Neuronal stem cell (in vitro differentiated cells): ENCODE measurements around the gene PARVA.

Experiments
- DNase-seq: peaks from one replicate; pipeline ENCODE4 v3.0.0-alpha.2; 2013; ENCODE audit warnings: low spot score
- H2AFZ ChIP-seq: one replicate; pipeline ENCODE4 v1.6.1; 2013; ENCODE audit warnings: mild to moderate bottlenecking, low read length, inconsistent platforms
- H2AK5ac ChIP-seq: 2 replicates; pipeline ENCODE4 v1.6.1; 2013; ENCODE audit warnings: low read depth, mild to moderate bottlenecking, inconsistent platforms, low read length, moderate library complexity, mixed read lengths
- H2BK120ac ChIP-seq: 2 replicates; pipeline ENCODE4 v1.6.1; 2013; ENCODE audit warnings: low read depth, mild to moderate bottlenecking, inconsistent platforms, low read length, moderate library complexity, mixed read lengths
- H2BK12ac ChIP-seq: one replicate; pipeline ENCODE4 v1.6.1; 2013; ENCODE audit warnings: low read length, inconsistent platforms
- H2BK15ac ChIP-seq: 2 replicates; pipeline ENCODE4 v1.6.1; 2013; ENCODE audit warnings: mild to moderate bottlenecking, low read length, inconsistent platforms, mixed read lengths
- H2BK5ac ChIP-seq: one replicate; pipeline ENCODE4 v1.6.1; 2013; ENCODE audit warnings: inconsistent platforms, mild to moderate bottlenecking, low read length, moderate library complexity
- H3K14ac ChIP-seq: one replicate; pipeline ENCODE4 v1.6.1; 2013; ENCODE audit warnings: low read length, inconsistent platforms
- H3K18ac ChIP-seq: 2 replicates; pipeline ENCODE4 v1.6.1; 2013; ENCODE audit warnings: low read length, inconsistent platforms
- H3K23ac ChIP-seq: 2 replicates; pipeline ENCODE4 v1.6.1; 2013; ENCODE audit warnings: low read depth, mild to moderate bottlenecking, mixed read lengths, low read length, inconsistent platforms; ENCODE audit not compliant: poor library complexity
- H3K27ac ChIP-seq: replicated peaks from 3 replicates; pipeline ENCODE4 v1.5.1; 2013; ENCODE audit warnings: low read length, inconsistent platforms
- H3K27me3 ChIP-seq, 3 experiments: 2 replicates each; pipeline ENCODE4 v1.6.1; 2013; ENCODE audit warnings: low read length in 3 of 3, mild to moderate bottlenecking in 2 of 3, inconsistent platforms in 1 of 3, low read depth in 1 of 3, mixed read lengths in 1 of 3, moderate library complexity in 1 of 3; ENCODE audit not compliant: control insufficient read depth in 3 of 3, insufficient read depth in 3 of 3
- H3K36me3 ChIP-seq, 2 donors: replicated peaks in 1 of 2; 2 replicates each; pipeline ENCODE4 v1.6.1; 2013; ENCODE audit warnings: low read length in 2 of 2; ENCODE audit not compliant: control insufficient read depth in 2 of 2, insufficient read depth in 2 of 2
- H3K4ac ChIP-seq: 2 replicates; pipeline ENCODE4 v1.6.1; 2013; ENCODE audit warnings: inconsistent platforms, mild to moderate bottlenecking, low read length, moderate library complexity
- H3K4me1 ChIP-seq, 2 donors: 1 replicate in 1 of 2; 2 replicates in 1 of 2; pipeline ENCODE4 v1.6.1; 2013; ENCODE audit warnings: low read length in 2 of 2, low read depth in 1 of 2; ENCODE audit not compliant: control insufficient read depth in 2 of 2, insufficient read depth in 1 of 2
- H3K4me2 ChIP-seq: one replicate; pipeline ENCODE4 v1.6.1; 2013; ENCODE audit warnings: mild to moderate bottlenecking, low read length, inconsistent platforms; ENCODE audit not compliant: insufficient read depth, poor library complexity, severe bottlenecking
- H3K4me3 ChIP-seq, 2 donors: 2 replicates each; pipeline ENCODE4 v1.5.1; 2013; ENCODE audit warnings: low read length in 2 of 2, mild to moderate bottlenecking in 2 of 2, inconsistent platforms in 1 of 2, moderate library complexity in 1 of 2
- H3K79me1 ChIP-seq: one replicate; pipeline ENCODE4 v1.6.1; 2013; ENCODE audit warnings: low read depth, mild to moderate bottlenecking, inconsistent platforms, low read length, moderate library complexity
- H3K9ac ChIP-seq: one replicate; pipeline ENCODE4 v1.6.1; 2013; ENCODE audit warnings: mild to moderate bottlenecking, low read depth, low read length, inconsistent platforms; ENCODE audit not compliant: poor library complexity
- H3K9me3 ChIP-seq, 2 donors: replicated peaks in 1 of 2; 2 replicates each; pipeline versions ENCODE3 to v1.6.1; 2013; ENCODE audit warnings: low read length in 2 of 2, mild to moderate bottlenecking in 2 of 2, inconsistent platforms in 1 of 2, low read depth in 1 of 2, mixed read lengths in 1 of 2, moderate library complexity in 1 of 2; ENCODE audit not compliant: control insufficient read depth in 2 of 2, insufficient read depth in 1 of 2
- H4K8ac ChIP-seq: one replicate; pipeline ENCODE4 v1.6.1; 2013; ENCODE audit warnings: low read depth, mild to moderate bottlenecking, inconsistent platforms, low read length, moderate library complexity
- H4K91ac ChIP-seq: one replicate; pipeline ENCODE4 v1.6.1; 2013; ENCODE audit warnings: low read length, low read depth, mild to moderate bottlenecking, inconsistent platforms; ENCODE audit not compliant: poor library complexity
- WGBS, 2 donors: extraction: QIAGEN DNeasy Blood & Tissue Kit; methylation state at CpG; one replicate each; pipeline ENCODE4 v1.1.7; 2013; ENCODE audit warnings: missing lambda C conversion rate in 2 of 2, mixed read lengths in 1 of 2; ENCODE audit not compliant: insufficient read length in 2 of 2, insufficient replicate concordance in 1 of 2; ENCODE audit errors: extremely low coverage in 2 of 2; 5-methylcytosine and 5-hydroxymethylcytosine counted together

Gene PARVA

GRCh38 chr11:12465332-12465731, 88.0 kb downstream of the PARVA start:
- Histone ChIP-seq H2AK5ac (no peak overlapping the region), H2BK12ac (no peak overlapping the region), H3K4me1 (peaks cover 0 to 4% of the 10 kb centered on the region in 2 donors), H3K23ac (no peak overlapping the region), H3K27ac (no peak overlapping the region), H2BK120ac (no peak overlapping the region), H4K91ac (no peak overlapping the region), H3K9ac (no peak overlapping the region), H3K4me2 (no peak overlapping the region), H2AFZ (no peak overlapping the region), H3K27me3 (no peaks in the 10 kb centered on the region), H2BK15ac (no peak overlapping the region), H3K79me1 (no peaks in the 10 kb centered on the region), H2BK5ac (no peak overlapping the region), H3K18ac (no peak overlapping the region), H3K4me3 (no peak overlapping the region), H3K36me3 (no peaks in the 10 kb centered on the region), H3K14ac (no peak overlapping the region), H4K8ac (no peak overlapping the region), H3K9me3 (peaks cover 2 to 3% of the 10 kb centered on the region in 2 donors), H3K4ac (no peak overlapping the region)
- WGBS, 2 donors, result no CpG with 5 or more reads among the region's 2 CpGs
- DNase-seq, result no peak

GRCh38 chr11:12467610-12468009, 90.2 kb downstream of the PARVA start:
- H2BK12ac ChIP-seq, result no peak overlapping the region
- H2BK5ac ChIP-seq, result no peak overlapping the region
- H3K18ac ChIP-seq, result no peak overlapping the region
- H3K36me3 ChIP-seq, result no peaks in the 10 kb centered on the region
- H3K9me3 ChIP-seq, result peaks cover 3 to 5% of the 10 kb centered on the region in 2 donors
- no peak overlapping the region for H3K4me2 ChIP-seq
- no peak overlapping the region for H3K4ac ChIP-seq
- H3K79me1 ChIP-seq, result no peaks in the 10 kb centered on the region
- no peak overlapping the region for H4K91ac ChIP-seq
- H2AFZ ChIP-seq, result no peak overlapping the region
- H3K14ac ChIP-seq, result no peak overlapping the region
- no peak overlapping the region for H2BK15ac ChIP-seq
- no peak overlapping the region for H3K9ac ChIP-seq
- H3K4me1 ChIP-seq, result peaks cover under 1 to 4% of the 10 kb centered on the region in 2 donors
- H4K8ac ChIP-seq, result no peak overlapping the region
- no peak overlapping the region for H3K27ac ChIP-seq
- no peaks in the 10 kb centered on the region for H3K27me3 ChIP-seq
- no peak for DNase-seq
- no peak overlapping the region for H3K23ac ChIP-seq
- no peak overlapping the region for H2AK5ac ChIP-seq
- H3K4me3 ChIP-seq, result no peak overlapping the region
- WGBS, 2 donors, result no CpG with 5 or more reads among the region's 2 CpGs
- no peak overlapping the region for H2BK120ac ChIP-seq

- Histone ChIP-seq H3K4ac (no peak overlapping the region), H2BK12ac (no peak overlapping the region), H2BK15ac (no peak overlapping the region), H3K9me3 (peaks cover 2 to 3% of the 10 kb centered on the region in 2 donors), H3K4me3 (no peak overlapping the region), H3K23ac (no peak overlapping the region), H2BK120ac (no peak overlapping the region), H3K27me3 (no peaks in the 10 kb centered on the region), H3K4me1 (peaks cover 2 to 18% of the 10 kb centered on the region in 2 donors), H2BK5ac (no peak overlapping the region), H3K79me1 (no peaks in the 10 kb centered on the region), H4K91ac (no peak overlapping the region), H3K14ac (no peak overlapping the region), H3K18ac (no peak overlapping the region), H3K27ac (no peak overlapping the region), H3K4me2 (no peak overlapping the region), H3K36me3 (no peaks in the 10 kb centered on the region), H2AFZ (no peak overlapping the region), H2AK5ac (no peak overlapping the region), H3K9ac (no peak overlapping the region), H4K8ac (no peak overlapping the region)
- DNase-seq, result no peak
- WGBS, 2 donors, result no CpG with 5 or more reads among the region's 3 CpGs
Observed at GRCh38 chr11:12469451-12469850, 92.1 kb downstream of the PARVA start.

GRCh38 chr11:12470236-12470635, 92.9 kb downstream of the PARVA start:
- H2BK120ac ChIP-seq, result no peak overlapping the region
- H3K23ac ChIP-seq, result no peak overlapping the region
- no peak overlapping the region for H4K91ac ChIP-seq
- WGBS, 2 donors, result no CpG with 5 or more reads among the region's 2 CpGs
- H3K18ac ChIP-seq, result no peak overlapping the region
- peaks cover 0 to 2% of the 10 kb centered on the region in 2 donors for H3K9me3 ChIP-seq
- no peak overlapping the region for H2BK5ac ChIP-seq
- no peak overlapping the region for H3K4ac ChIP-seq
- no peak overlapping the region for H3K14ac ChIP-seq
- DNase-seq, result no peak
- H2AFZ ChIP-seq, result no peak overlapping the region
- H3K36me3 ChIP-seq, result no peaks in the 10 kb centered on the region
- no peaks in the 10 kb centered on the region for H3K27me3 ChIP-seq
- no peak overlapping the region for H2BK12ac ChIP-seq
- no peak overlapping the region for H3K4me2 ChIP-seq
- no peak overlapping the region for H3K9ac ChIP-seq
- H3K4me1 ChIP-seq, result peaks cover 2 to 18% of the 10 kb centered on the region in 2 donors
- H3K27ac ChIP-seq, result no peak overlapping the region
- no peak overlapping the region for H2BK15ac ChIP-seq
- H2AK5ac ChIP-seq, result no peak overlapping the region
- H4K8ac ChIP-seq, result no peak overlapping the region
- no peak overlapping the region for H3K4me3 ChIP-seq
- no peaks in the 10 kb centered on the region for H3K79me1 ChIP-seq
